ENCODE measurements around the gene SFXN1. TPM values are rescaled to one million over a fixed set of nuclear protein-coding genes. Genes with fewer than 3 reads are reported as not detected.
"Not testable (repeated sequence)": the region's sequence is repeated elsewhere in the genome, so short reads cannot be mapped to it uniquely, and the experiment has no call there.

SFXN1 gene
- total RNA-seq, 1 donor = 86.8 TPM

- no peak overlapping the region for H3K4me3 ChIP-seq (ENCODE audit: low read depth, low read length)
- TF ChIP-seq, protein P1, sequence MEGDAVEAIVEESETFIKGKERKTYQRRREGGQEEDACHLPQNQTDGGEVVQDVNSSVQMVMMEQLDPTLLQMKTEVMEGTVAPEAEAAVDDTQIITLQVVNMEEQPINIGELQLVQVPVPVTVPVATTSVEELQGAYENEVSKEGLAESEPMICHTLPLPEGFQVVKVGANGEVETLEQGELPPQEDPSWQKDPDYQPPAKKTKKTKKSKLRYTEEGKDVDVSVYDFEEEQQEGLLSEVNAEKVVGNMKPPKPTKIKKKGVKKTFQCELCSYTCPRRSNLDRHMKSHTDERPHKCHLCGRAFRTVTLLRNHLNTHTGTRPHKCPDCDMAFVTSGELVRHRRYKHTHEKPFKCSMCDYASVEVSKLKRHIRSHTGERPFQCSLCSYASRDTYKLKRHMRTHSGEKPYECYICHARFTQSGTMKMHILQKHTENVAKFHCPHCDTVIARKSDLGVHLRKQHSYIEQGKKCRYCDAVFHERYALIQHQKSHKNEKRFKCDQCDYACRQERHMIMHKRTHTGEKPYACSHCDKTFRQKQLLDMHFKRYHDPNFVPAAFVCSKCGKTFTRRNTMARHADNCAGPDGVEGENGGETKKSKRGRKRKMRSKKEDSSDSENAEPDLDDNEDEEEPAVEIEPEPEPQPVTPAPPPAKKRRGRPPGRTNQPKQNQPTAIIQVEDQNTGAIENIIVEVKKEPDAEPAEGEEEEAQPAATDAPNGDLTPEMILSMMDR (IDR thresholded peaks at IDR 0.05; ENCODE audit: insufficient read depth, low read depth, low read length) = no peak
Observed at GRCh38 chr5:175521313-175521833, 43.0 kb downstream of the SFXN1 start.

DNA sequence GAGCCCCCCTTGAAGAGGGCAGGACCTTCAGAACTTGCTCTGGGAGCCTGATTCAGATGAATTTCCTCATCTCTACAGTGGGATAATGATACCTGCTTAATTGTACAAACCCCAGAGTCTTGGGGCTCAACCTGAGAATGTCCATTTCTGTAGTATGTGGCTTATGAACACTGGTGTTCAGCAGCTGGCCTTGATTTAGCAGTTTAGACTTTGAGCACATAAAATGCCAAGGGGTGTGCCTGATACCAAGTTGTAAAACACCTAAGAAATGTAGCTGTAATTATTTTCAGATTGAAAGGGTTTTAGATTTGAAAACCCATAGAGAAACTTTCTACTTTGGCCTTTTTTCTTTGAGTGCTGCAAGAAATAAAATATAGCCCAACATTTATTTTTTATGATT, 44.9 kb downstream of the SFXN1 start:
- H3K4me3 ChIP-seq (ENCODE audit: low read depth, low read length) = no peak overlapping the region
- DNase-seq (ENCODE audit: low read depth) = no peak
- TF ChIP-seq, protein P1 (IDR thresholded peaks at IDR 0.05; ENCODE audit: insufficient read depth, low read depth, low read length) = no peak

More at GRCh38 chr5:175521313-175521833, 43.0 kb downstream of the SFXN1 start:
- no peak for DNase-seq (ENCODE audit: low read depth)

DNA sequence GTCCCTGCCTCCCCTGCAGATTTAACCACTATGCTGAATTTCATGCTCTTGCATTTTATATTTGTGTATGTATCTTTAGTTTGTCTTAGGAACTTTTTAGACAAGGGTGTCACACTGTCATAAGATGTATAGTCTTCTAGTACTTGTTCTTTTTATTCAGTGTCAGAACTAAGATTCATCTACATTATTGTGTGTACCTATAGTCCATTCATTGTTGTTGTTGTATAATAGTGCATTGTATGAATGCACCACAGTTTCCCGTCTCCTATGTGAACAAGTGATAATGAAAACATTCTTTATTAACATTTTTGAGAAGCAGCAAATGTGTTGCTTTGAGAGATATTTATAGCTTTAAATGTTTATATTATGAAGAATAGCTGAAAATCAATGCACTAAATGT, 45.9 kb downstream of the SFXN1 start:
- DNase-seq (ENCODE audit: low read depth) = no peak
- TF ChIP-seq, protein P1 (IDR thresholded peaks at IDR 0.05; ENCODE audit: insufficient read depth, low read depth, low read length) = no peak
- no peak overlapping the region for H3K4me3 ChIP-seq (ENCODE audit: low read depth, low read length)

- H3K4me3 ChIP-seq (ENCODE audit: low read depth, low read length) = no peak overlapping the region
- TF ChIP-seq, protein P1 (IDR thresholded peaks at IDR 0.05; ENCODE audit: insufficient read depth, low read depth, low read length) = no peak
- DNase-seq (ENCODE audit: low read depth) = no peak
Observed at GRCh38 chr5:175526691-175527090, 48.3 kb downstream of the SFXN1 start.

DNA sequence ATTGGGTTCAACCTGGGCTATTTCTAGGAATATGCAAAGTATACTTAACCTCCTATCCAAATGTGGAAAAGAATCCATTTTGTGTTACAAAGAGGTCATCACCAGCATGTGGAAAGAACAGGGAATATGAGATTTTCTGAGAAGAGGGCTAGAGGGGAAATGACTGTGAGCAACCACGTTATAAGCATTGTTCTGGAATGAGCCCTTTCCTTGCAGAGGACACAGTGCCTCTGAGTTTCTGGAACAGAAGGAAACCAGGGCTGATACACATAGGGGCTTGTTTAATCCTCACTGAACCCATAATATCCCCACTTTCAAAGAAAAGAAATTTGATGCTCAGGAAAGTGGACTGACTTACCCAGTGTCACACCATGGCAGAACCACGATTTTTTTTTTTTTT, 53.0 kb downstream of the SFXN1 start:
- no peak overlapping the region for H3K4me3 ChIP-seq (ENCODE audit: low read depth, low read length)
- DNase-seq (ENCODE audit: low read depth) = no peak
- TF ChIP-seq, protein P1 (IDR thresholded peaks at IDR 0.05; ENCODE audit: insufficient read depth, low read depth, low read length) = no peak

DNA sequence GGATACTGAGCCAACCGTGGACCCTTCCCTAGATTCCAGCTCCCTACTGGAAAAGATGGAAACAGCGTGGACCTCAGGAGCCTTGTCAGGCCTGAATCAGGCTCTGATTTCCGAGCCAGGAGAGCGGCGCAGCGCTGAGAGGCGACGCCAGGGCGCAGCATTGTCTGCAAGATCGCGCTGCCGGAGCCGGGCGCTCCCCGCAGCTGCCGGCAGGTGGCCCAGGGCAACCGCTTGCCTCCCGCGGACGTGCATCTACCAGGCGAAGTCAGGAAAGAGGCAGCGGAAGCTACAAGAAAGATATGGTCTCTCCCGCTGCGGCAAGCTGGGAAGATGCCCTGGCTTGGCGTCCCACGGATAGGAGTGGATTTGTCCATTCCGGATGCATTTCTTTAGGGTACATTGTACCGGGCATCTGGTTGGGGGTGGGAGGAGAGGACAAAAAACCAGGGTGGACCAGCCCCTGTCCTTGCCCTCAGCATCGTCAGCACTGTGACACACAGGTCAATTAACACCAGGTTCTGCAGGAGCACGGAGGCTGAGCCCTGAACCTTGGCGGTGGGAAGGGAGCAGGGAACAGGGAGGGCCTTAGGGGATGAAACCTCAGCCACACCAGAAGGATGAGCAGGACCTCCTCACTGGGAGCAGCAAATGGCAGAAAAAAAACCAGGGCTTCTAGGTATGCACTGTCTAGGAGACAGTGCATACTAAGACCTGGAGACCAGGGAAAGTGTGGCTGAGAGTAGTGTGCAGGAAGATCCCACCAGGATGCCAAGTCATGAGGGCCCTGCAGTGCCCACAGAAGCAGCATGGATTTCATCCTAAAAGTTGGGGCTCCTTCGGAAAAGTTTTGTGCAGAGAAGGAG, 55.9 kb downstream of the SFXN1 start:
- TF ChIP-seq, protein P1 (IDR thresholded peaks at IDR 0.05; ENCODE audit: insufficient read depth, low read depth, low read length) = peak; percentile 100
- no peak overlapping the region for H3K4me3 ChIP-seq (ENCODE audit: low read depth, low read length)

GRCh38 chr5:175535331-175535730, 57.0 kb downstream of the SFXN1 start:
- H3K4me3 ChIP-seq (ENCODE audit: low read depth, low read length); DNase-seq (ENCODE audit: low read depth): not testable (repeated sequence)

More for the DNA sequence above, 55.9 kb downstream of the SFXN1 start:
- DNase-seq (ENCODE audit: low read depth) = peak; percentile 80
